Natural killer cell (primary cell): ENCODE data around the gene TMX4. TPM values are rescaled to one million over a fixed set of nuclear protein-coding genes. Genes with fewer than 3 reads are reported as not detected.

ENCODE experiments used
- ATAC-seq, 3 donors: fragments of 150-1000 bp in 2 of 3; fragments of 200-7000 bp in 1 of 3; cut with Tn5 transposase; 1 replicate in 1 of 3; 2 replicates in 2 of 3; pipeline ENCODE4 v1.10.0; 2021; ENCODE audit warnings: mild to moderate bottlenecking in 2 of 3, moderate library complexity in 2 of 3
- DNase-seq, 2 donors: peaks; one replicate each; pipeline versions ENCODE4 v3.0.0 to v3.0.0-alpha.2; 2013 to 2021; ENCODE audit warnings: mixed read lengths in 1 of 2
- H3K27ac ChIP-seq: one replicate; pipeline ENCODE4 v1.5.1; 2013; ENCODE audit warnings: mild to moderate bottlenecking, low read length
- H3K27me3 ChIP-seq: one replicate; pipeline ENCODE4 v1.6.1; 2013; ENCODE audit warnings: low read length; ENCODE audit not compliant: control insufficient read depth, insufficient read depth
- H3K36me3 ChIP-seq: one replicate; pipeline ENCODE4 v1.6.1; 2013; ENCODE audit warnings: low read length; ENCODE audit not compliant: control insufficient read depth, insufficient read depth
- H3K4me1 ChIP-seq: one replicate; pipeline ENCODE4 v1.6.1; 2013; ENCODE audit warnings: low read length; ENCODE audit not compliant: control insufficient read depth, insufficient read depth
- H3K4me3 ChIP-seq: one replicate; pipeline ENCODE4 v1.5.1; 2013; ENCODE audit warnings: low read length
- H3K9me3 ChIP-seq: one replicate; pipeline ENCODE4 v1.6.1; 2013; ENCODE audit warnings: low read length; ENCODE audit not compliant: control insufficient read depth, insufficient read depth
- H3K27ac Mint-ChIP-seq, 2 donors: one replicate each; pipeline ENCODE4 v1.8.0; 2022; ENCODE audit warnings: mild to moderate bottlenecking in 2 of 2, mixed read lengths in 2 of 2, moderate library complexity in 1 of 2
- H3K27me3 Mint-ChIP-seq, 2 donors: one replicate each; pipeline ENCODE4 v1.8.0; 2022; ENCODE audit warnings: low read depth in 2 of 2, mixed read lengths in 2 of 2
- H3K36me3 Mint-ChIP-seq: one replicate; pipeline ENCODE4 v1.8.0; 2022; ENCODE audit warnings: mixed read lengths
- H3K4me1 Mint-ChIP-seq, 2 donors: one replicate each; pipeline ENCODE4 v1.8.0; 2022; ENCODE audit warnings: mixed read lengths in 2 of 2
- H3K4me3 Mint-ChIP-seq: one replicate; pipeline ENCODE4 v1.8.0; 2022; ENCODE audit warnings: mild to moderate bottlenecking, moderate library complexity, mixed read lengths
- H3K9me3 Mint-ChIP-seq, 2 donors: one replicate each; pipeline ENCODE4 v1.8.0; 2022; ENCODE audit warnings: mixed read lengths in 2 of 2
- CTCF ChIP-seq: fragments of 200-600 bp; IDR thresholded peaks from one replicate; pipeline ENCODE4 v1.8.0; 2022; ENCODE audit warnings: antibody characterized with exemption
- WGBS: methylation state at CpG from one replicate; pipeline ENCODE4 v1.1.7; 2013; ENCODE audit warnings: missing lambda C conversion rate; ENCODE audit not compliant: insufficient coverage; 5-methylcytosine and 5-hydroxymethylcytosine counted together
- intact Hi-C: fragments of 100-400 bp; cut with micrococcal nuclease; formaldehyde crosslinking; loops from one replicate; pipeline ENCODE4 v1.14.2; 2022
- total RNA-seq, 4 donors: library from RNA; stranded (reverse); fragments of 120-200 nt in 1 of 4; gene quantifications; one replicate each; pipeline versions ENCODE4 v1.2.3 to v1.2.4, GENCODE V29; 2013 to 2022

The TMX4 gene
- total RNA-seq, 3 donors from 2014 or later (not counting 1 experiment from before 2014, with no cell fraction given): 94.4 to 97.9 (median 94.5) TPM

DNA sequence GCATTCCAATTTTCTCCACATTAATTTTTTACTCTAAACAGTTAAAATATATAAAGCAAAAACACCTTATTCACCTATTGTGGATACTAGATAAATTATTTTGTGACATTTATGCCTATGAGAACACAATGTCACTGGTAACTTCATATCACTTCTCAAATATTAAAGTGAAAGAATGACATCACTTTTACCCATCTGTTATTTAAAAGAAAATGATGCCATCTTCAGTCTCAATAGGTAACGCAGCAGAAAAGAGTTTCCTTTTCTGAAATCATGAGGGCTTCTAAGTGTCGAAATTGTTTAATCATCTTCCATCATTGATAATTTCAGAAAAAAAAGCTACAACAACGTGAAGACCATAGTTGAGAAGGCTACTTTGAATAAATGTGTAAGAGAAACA is 82.2 kb downstream of the TMX4 start:
- no peak for ATAC-seq
- no peaks in the 10 kb centered on the region for H3K36me3 Mint-ChIP-seq
- intact Hi-C loops: no loop called here
- DNase-seq: no peak
- TF ChIP-seq CTCF: no peak
- H3K27ac Mint-ChIP-seq: no peak overlapping the region
- no peak overlapping the region for H3K4me3 Mint-ChIP-seq
- no peaks in the 10 kb centered on the region for H3K9me3 ChIP-seq
- no peak overlapping the region for H3K27ac ChIP-seq
- no peaks in the 10 kb centered on the region for H3K36me3 ChIP-seq
- H3K27me3 Mint-ChIP-seq: peaks cover 13 to 29% of the 10 kb centered on the region in 2 donors
- no peaks in the 10 kb centered on the region for H3K4me1 ChIP-seq
- no peaks in the 10 kb centered on the region for H3K27me3 ChIP-seq
- 83% methylated on average over 1 of the region's 3 CpGs for WGBS
- peaks cover 0 to 6% of the 10 kb centered on the region in 2 donors for H3K4me1 Mint-ChIP-seq
- no peak overlapping the region for H3K4me3 ChIP-seq
- H3K9me3 Mint-ChIP-seq: no peaks in the 10 kb centered on the region

DNA sequence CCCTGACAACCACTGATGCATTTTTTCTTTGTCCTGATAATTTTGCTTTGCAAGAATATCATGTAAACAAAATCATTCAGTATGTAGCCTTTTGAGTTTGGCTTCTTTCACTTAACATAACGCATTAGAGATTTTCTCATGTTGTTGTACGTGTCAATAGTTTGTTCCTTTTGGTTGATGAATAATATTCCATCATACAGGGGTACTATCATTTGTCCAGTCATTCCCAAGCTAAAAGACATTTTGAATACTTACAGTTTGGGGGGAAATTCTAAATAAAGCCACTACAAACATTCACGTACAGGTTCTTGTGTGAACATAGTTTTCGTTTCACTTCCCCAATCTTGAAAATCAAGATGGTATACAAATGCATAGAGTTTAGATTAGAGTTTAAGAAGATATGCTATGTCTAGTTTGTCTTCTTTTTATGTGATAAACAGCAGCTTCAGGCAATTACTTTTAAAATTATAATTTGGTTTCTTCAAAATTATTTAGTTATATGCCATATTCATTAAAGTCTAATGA is 84.5 kb downstream of the TMX4 start:
- WGBS: no CpG with 5 or more reads among the region's 4 CpGs
- no peak overlapping the region for H3K4me3 ChIP-seq

DNA sequence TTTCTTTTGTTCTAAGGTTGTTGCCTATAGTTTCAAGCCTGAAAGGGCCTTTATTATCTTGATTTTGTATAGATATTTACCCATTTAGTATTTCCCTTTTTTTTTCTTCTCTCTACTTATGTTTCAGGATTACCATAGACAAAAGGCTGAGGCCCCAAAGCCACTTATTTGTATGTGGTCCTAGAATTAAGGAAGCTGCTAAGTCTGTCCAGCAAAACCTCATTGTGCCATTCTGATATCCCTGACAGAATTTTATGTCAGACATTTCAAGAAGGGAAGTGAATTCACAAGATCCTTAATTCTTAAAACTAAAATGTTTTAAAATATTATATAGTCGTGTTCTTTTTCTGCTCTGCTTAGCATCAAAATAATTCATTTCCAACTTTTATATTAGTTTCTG is 86.2 kb downstream of the TMX4 start:
- no peak overlapping the region for H3K4me3 ChIP-seq
- WGBS: no CpG with 5 or more reads among the region's 1 CpG
- H3K27me3 Mint-ChIP-seq: peaks cover 12 to 13% of the 10 kb centered on the region in 2 donors
- H3K36me3 ChIP-seq: no peaks in the 10 kb centered on the region
- H3K36me3 Mint-ChIP-seq: no peaks in the 10 kb centered on the region
- no peak for TF ChIP-seq CTCF
- no peaks in the 10 kb centered on the region for H3K9me3 ChIP-seq
- no peaks in the 10 kb centered on the region for H3K4me1 ChIP-seq
- H3K27ac ChIP-seq: no peak overlapping the region
- DNase-seq (no peak), ATAC-seq (no peak)
- no peaks in the 10 kb centered on the region for H3K27me3 ChIP-seq
- peaks cover 0 to 6% of the 10 kb centered on the region in 2 donors for H3K4me1 Mint-ChIP-seq
- intact Hi-C loops: no loop called here
- no peaks in the 10 kb centered on the region for H3K9me3 Mint-ChIP-seq
- H3K27ac Mint-ChIP-seq: no peak overlapping the region
- H3K4me3 Mint-ChIP-seq: no peak overlapping the region

More for the DNA sequence above, 84.5 kb downstream of the TMX4 start:
- H3K4me3 Mint-ChIP-seq: no peak overlapping the region
- H3K27me3 Mint-ChIP-seq: peaks cover 12 to 23% of the 10 kb centered on the region in 2 donors
- Histone ChIP-seq H3K36me3 (no peaks in the 10 kb centered on the region), H3K9me3 (no peaks in the 10 kb centered on the region), H3K27ac (no peak overlapping the region), H3K4me1 (no peaks in the 10 kb centered on the region), H3K27me3 (no peaks in the 10 kb centered on the region)
- peaks cover 0 to 6% of the 10 kb centered on the region in 2 donors for H3K4me1 Mint-ChIP-seq
- no peak for DNase-seq
- ATAC-seq: no peak
- H3K36me3 Mint-ChIP-seq: no peaks in the 10 kb centered on the region
- no peaks in the 10 kb centered on the region for H3K9me3 Mint-ChIP-seq
- intact Hi-C loops: no loop called here
- no peak for TF ChIP-seq CTCF
- H3K27ac Mint-ChIP-seq: no peak overlapping the region

DNA sequence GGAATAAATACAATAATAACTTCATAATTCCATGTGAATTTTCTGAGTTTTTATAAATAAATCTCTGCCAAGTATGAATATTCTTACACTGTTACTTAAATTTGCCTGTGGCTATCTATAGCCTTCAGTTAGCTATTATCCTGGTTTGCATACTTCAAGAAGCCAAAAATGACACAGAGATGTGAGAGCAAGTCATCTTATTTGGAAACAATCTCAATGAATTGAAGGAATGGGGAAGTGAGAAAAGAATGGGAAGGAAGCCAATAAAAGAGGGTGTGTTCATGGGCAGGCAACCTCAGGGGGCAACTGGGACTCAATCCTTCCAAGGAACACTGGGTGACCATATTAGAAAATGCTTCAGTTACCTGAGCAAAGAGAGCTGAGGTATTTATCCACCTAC is 89.2 kb downstream of the TMX4 start:
- Mint-ChIP-seq H3K4me3 (no peak overlapping the region), H3K9me3 (no peaks in the 10 kb centered on the region), H3K4me1 (no peaks in the 10 kb centered on the region), H3K36me3 (no peaks in the 10 kb centered on the region), H3K27ac (no peak overlapping the region), H3K27me3 (peaks cover 9 to 13% of the 10 kb centered on the region in 2 donors)
- Histone ChIP-seq H3K4me3 (no peak overlapping the region), H3K36me3 (no peaks in the 10 kb centered on the region), H3K9me3 (no peaks in the 10 kb centered on the region), H3K27ac (no peak overlapping the region), H3K27me3 (no peaks in the 10 kb centered on the region), H3K4me1 (no peaks in the 10 kb centered on the region)
- no peak for DNase-seq
- no peak for TF ChIP-seq CTCF
- intact Hi-C loops: no loop called here
- no peak for ATAC-seq
